PFSK-1 (cell line): ENCODE measurements around the gene LMX1A.

Source experiments
- REST ChIP-seq, 2 experiments: IDR thresholded peaks; 2 replicates each; pipeline versions ENCODE4 v1.6.1 to v1.8.0; 2011 to 2012; ENCODE audit warnings: low read depth in 2 of 2, low read length in 2 of 2, control low read depth in 1 of 2, inconsistent platforms in 1 of 2, mild to moderate bottlenecking in 1 of 2, moderate library complexity in 1 of 2; ENCODE audit not compliant: insufficient read depth in 1 of 2
- SIN3A ChIP-seq: IDR thresholded peaks from 2 replicates; pipeline ENCODE4 v1.6.1; 2012; ENCODE audit warnings: mild to moderate bottlenecking, low read length, moderate library complexity, borderline replicate concordance; ENCODE audit not compliant: insufficient read depth
- TAF1 ChIP-seq: IDR thresholded peaks from 2 replicates; pipeline ENCODE4 v1.6.1; 2012; ENCODE audit warnings: low read length, control low read depth, borderline replicate concordance; ENCODE audit not compliant: insufficient read depth

- TF ChIP-seq SIN3A = no peak
- no peak for TF ChIP-seq TAF1
- TF ChIP-seq REST (IDR thresholded peaks at IDR 0.05; ENCODE audit: insufficient read depth in 1 of 2, low read depth in 2 of 2, low read length in 2 of 2) = no peak
Observed at GRCh38 chr1:165344736-165345135, 11.8 kb downstream of the LMX1A start.
